ENCODE data around the gene HEPHL1. TPM values are rescaled to one million over a fixed set of nuclear protein-coding genes. Genes with fewer than 3 reads are reported as not detected.

HEPHL1 gene
- total RNA-seq, 1 experiment from 2014 or later: not detected

GRCh38 chr11:94059065-94059464 lies 37.9 kb downstream of the HEPHL1 start (continued):
- TF ChIP-seq YY1 (IDR thresholded peaks at IDR 0.05; ENCODE audit: extremely low read depth, insufficient replicate concordance, low read depth, low read length) (no peak), SP1 (IDR thresholded peaks at IDR 0.05; ENCODE audit: low read depth) (no peak)
- TF ChIP-seq, protein P1, sequence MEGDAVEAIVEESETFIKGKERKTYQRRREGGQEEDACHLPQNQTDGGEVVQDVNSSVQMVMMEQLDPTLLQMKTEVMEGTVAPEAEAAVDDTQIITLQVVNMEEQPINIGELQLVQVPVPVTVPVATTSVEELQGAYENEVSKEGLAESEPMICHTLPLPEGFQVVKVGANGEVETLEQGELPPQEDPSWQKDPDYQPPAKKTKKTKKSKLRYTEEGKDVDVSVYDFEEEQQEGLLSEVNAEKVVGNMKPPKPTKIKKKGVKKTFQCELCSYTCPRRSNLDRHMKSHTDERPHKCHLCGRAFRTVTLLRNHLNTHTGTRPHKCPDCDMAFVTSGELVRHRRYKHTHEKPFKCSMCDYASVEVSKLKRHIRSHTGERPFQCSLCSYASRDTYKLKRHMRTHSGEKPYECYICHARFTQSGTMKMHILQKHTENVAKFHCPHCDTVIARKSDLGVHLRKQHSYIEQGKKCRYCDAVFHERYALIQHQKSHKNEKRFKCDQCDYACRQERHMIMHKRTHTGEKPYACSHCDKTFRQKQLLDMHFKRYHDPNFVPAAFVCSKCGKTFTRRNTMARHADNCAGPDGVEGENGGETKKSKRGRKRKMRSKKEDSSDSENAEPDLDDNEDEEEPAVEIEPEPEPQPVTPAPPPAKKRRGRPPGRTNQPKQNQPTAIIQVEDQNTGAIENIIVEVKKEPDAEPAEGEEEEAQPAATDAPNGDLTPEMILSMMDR (IDR thresholded peaks at IDR 0.05 in 2 of 3, conservative IDR thresholded peaks at IDR 0.05 in 1 of 3; ENCODE audit: borderline replicate concordance in 1 of 3, insufficient read depth in 1 of 3, low read depth in 2 of 3, low read length in 2 of 3): no peak

- Histone ChIP-seq H3K4me1 (ENCODE audit: control insufficient read depth in 1 of 2, insufficient read depth in 2 of 2, low read length in 2 of 2) (no peaks in the 10 kb centered on the region), H3K79me2 (ENCODE audit: insufficient read depth, low read length) (no peaks in the 10 kb centered on the region), H3K27ac (ENCODE audit: low read depth, low read length) (no peak overlapping the region), H3K9me3 (ENCODE audit: control insufficient read depth in 1 of 2, insufficient read depth in 1 of 2, low read depth in 1 of 2, low read length in 2 of 2) (no peaks in the 10 kb centered on the region), H3K4me3 (replicated peaks in 1 of 2; ENCODE audit: low read depth in 1 of 2, low read length in 2 of 2) (no peak overlapping the region), H3K4me2 (ENCODE audit: low read length) (no peak overlapping the region), H3K27me3 (ENCODE audit: insufficient read depth, low read length) (0 out of 2 replicates have a peak, but pooled peaks cover 7% of the 10 kb centered on the region), H3K9me2 (ENCODE audit: insufficient read depth) (no peaks in the 10 kb centered on the region), H4K20me1 (ENCODE audit: insufficient read depth) (no peaks in the 10 kb centered on the region), H3K36me3 (ENCODE audit: control insufficient read depth in 1 of 2, insufficient read depth in 2 of 2, low read length in 2 of 2) (no peaks in the 10 kb centered on the region), H2AFZ (ENCODE audit: low read depth, low read length, poor library complexity, severe bottlenecking) (no peak overlapping the region), H3K9ac (ENCODE audit: low read length) (no peak overlapping the region)
- ATAC-seq (no peak), DNase-seq (ENCODE audit: low read depth, low spot score) (no peak)
- ChIA-PET CTCF (no interaction called here), POLR2A (no interaction called here), RAD21 (ENCODE audit: low non-redundant PET in 1 of 2, low total read pairs in 2 of 2, uncharacterized antibody in 2 of 2, unreplicated experiment in 2 of 2) (no interaction called here)
- intact Hi-C loops (cut with micrococcal nuclease): no loop called here
- TF ChIP-seq ZBTB33 (IDR thresholded peaks at IDR 0.05; ENCODE audit: extremely low read depth, insufficient replicate concordance, low read length) (no peak), ZNF274 (IDR thresholded peaks at IDR 0.05; ENCODE audit: low read depth, low read length) (no peak), POLR2AphosphoS5 (IDR thresholded peaks at IDR 0.05; ENCODE audit: low read depth, low read length) (no peak), POLR2A (IDR thresholded peaks at IDR 0.05; ENCODE audit: borderline replicate concordance, extremely low read depth, insufficient read depth, insufficient read length) (no peak), SRF (IDR thresholded peaks at IDR 0.05; ENCODE audit: low read depth) (no peak), JUND (IDR thresholded peaks at IDR 0.05) (no peak), RAD21 (IDR thresholded peaks at IDR 0.05; ENCODE audit: low read depth) (no peak), SIN3A (IDR thresholded peaks at IDR 0.05; ENCODE audit: low read depth) (no peak), EZH2phosphoT487 (IDR thresholded peaks at IDR 0.05; ENCODE audit: borderline replicate concordance) (no peak), ELF1 (IDR thresholded peaks at IDR 0.05; ENCODE audit: borderline replicate concordance, low read depth) (no peak)
- TF ChIP-seq, protein P2, sequence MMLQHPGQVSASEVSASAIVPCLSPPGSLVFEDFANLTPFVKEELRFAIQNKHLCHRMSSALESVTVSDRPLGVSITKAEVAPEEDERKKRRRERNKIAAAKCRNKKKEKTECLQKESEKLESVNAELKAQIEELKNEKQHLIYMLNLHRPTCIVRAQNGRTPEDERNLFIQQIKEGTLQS (IDR thresholded peaks at IDR 0.05): no peak
- no TSS peak for BruUV-seq (replicated peaks)
These were observed 39.2 kb downstream of the HEPHL1 start for GRCh38 chr11:94060401-94060800.

Measured in HCT116 (cell line).